NCI-H82 treated with DMSO at 0.1 percent for 48 hours (cell line): ENCODE measurements around the gene TMPRSS11A.

Experiments
- DNase-seq: peaks from one replicate; lab custom pipeline; 2025; ENCODE audit not compliant: unreplicated experiment; lab: John Stamatoyannopoulos, UW

Gene TMPRSS11A

GRCh38 chr4:67874986-67875385 lies 88.3 kb downstream of the TMPRSS11A start:
- no peak for DNase-seq

- no peak for DNase-seq
Observed at GRCh38 chr4:67873116-67873515, 90.2 kb downstream of the TMPRSS11A start.

GRCh38 chr4:67871867-67872266 lies 91.4 kb downstream of the TMPRSS11A start:
- no peak for DNase-seq

- no peak for DNase-seq
Observed at GRCh38 chr4:67869580-67870190, 93.6 kb downstream of the TMPRSS11A start.

GRCh38 chr4:67861513-67861912 lies 101.8 kb downstream of the TMPRSS11A start:
- no peak for DNase-seq
